Dermis microvascular lymphatic vessel endothelial cell (primary cell): Measurements from ENCODE around the gene RPN2. TPM values are rescaled to one million over a fixed set of nuclear protein-coding genes. Genes with fewer than 3 reads are reported as not detected.
A peak's percentile ranks its signal among the peaks of the same experiment; 100 is the strongest.

Experiments used
- DNase-seq, 2 donors: peaks; one replicate each; pipeline versions ENCODE4 v3.0.0 to v3.0.0-alpha.2; 2010; ENCODE audit warnings: low read depth in 2 of 2
- total RNA-seq: library from RNA; depleted of rRNA; stranded (reverse); fragments of >200 nt; gene quantifications from 2 replicates; pipeline ENCODE4 v1.2.1, GENCODE V29; 2014

Gene RPN2
- total RNA-seq, 1 donor from 2014 or later = 189 TPM

GRCh38 chr20:37218441-37218840 lies 39.3 kb downstream of the RPN2 start:
- no peak for DNase-seq

DNA sequence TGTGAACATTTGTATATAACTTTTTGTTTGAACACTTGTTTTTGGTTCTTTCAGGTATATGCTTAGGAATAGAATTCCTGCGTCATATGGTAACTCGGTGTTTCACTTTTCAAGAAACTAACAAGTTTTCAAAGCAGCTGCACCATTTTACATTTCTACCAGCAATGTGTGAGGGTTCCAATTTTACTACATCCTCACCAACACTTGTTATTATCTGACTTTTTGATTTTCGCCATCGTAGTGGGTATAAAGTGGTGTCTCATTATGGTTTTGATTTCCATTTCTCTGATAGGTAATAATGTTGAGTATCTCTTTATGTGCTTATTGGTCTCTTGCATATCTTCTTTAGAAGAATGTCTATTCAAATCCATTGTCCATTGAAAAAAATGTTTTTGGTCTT lies 39.8 kb downstream of the RPN2 start:
- DNase-seq = no peak

- no peak for DNase-seq
These were observed 40.9 kb downstream of the RPN2 start for GRCh38 chr20:37219751-37220668.

DNA sequence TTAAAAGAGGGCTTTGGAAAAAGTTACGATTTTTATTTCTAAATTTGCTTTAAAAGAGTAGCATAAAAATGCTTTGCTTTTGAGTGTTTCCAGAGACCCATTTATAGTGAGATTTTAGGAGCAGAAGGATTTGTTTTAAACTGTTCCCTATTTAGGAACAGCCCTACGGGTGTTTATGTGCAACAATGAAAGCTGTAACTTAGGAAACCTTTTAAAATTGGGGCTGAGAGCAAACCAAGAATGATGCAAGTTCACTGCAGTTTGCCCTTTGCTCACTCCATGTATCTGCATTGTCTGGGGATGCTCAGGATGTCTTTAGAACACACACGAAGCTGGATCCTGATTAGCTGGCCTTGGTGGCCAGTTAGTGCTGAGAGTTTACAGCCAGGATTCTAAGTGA lies 41.6 kb downstream of the RPN2 start:
- DNase-seq = no peak

DNA sequence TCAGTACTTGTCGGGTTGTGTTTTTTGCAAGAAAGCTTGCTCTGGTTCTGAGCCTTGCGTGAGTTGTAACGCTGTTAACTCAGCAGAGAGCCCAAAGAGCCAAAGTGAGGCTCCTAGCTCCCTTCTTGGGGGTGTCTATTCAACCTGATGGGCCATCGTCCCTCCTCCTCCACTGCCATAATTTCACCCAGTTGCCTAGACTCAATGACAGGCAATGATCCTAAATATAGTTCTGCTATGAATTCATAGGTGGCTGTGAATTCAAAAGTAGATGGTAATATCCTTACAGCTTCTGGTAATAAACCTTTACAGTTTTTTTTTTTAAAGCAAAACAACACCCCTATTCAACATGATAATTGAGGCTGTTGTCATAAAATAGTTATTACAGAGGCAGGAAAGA lies 43.0 kb downstream of the RPN2 start:
- no peak for DNase-seq

GRCh38 chr20:37223053-37223452 lies 43.9 kb downstream of the RPN2 start:
- DNase-seq = no peak

GRCh38 chr20:37225146-37225545 lies 46.0 kb downstream of the RPN2 start:
- DNase-seq = no peak

- DNase-seq = no peak
These were observed 47.8 kb downstream of the RPN2 start for GRCh38 chr20:37226889-37227288.

GRCh38 chr20:37228082-37228481 lies 49.0 kb downstream of the RPN2 start:
- DNase-seq = no peak

- no peak for DNase-seq
These were observed 49.5 kb downstream of the RPN2 start for GRCh38 chr20:37228656-37229055.

DNA sequence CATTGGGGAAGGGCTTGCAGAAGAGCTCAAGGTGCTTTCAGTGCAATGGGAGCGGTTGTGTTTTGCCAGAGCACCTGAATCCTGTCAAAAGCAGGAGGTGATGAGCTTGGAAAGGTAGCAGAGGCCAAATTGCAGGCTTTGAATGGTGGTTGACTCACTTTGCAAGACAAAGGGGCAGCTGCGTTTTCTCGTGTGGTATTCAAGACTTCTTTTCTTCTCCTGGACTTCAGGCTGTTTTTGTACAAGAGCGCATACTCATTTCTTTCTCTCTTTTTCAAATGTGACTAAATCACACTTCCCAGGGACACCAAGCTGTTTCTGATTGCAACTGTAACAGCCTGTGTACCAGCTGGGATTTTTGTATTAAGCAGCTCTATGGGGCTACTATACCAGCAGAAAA lies 50.2 kb downstream of the RPN2 start:
- no peak for DNase-seq

GRCh38 chr20:37230200-37230599 lies 51.1 kb downstream of the RPN2 start:
- DNase-seq = no peak

DNA sequence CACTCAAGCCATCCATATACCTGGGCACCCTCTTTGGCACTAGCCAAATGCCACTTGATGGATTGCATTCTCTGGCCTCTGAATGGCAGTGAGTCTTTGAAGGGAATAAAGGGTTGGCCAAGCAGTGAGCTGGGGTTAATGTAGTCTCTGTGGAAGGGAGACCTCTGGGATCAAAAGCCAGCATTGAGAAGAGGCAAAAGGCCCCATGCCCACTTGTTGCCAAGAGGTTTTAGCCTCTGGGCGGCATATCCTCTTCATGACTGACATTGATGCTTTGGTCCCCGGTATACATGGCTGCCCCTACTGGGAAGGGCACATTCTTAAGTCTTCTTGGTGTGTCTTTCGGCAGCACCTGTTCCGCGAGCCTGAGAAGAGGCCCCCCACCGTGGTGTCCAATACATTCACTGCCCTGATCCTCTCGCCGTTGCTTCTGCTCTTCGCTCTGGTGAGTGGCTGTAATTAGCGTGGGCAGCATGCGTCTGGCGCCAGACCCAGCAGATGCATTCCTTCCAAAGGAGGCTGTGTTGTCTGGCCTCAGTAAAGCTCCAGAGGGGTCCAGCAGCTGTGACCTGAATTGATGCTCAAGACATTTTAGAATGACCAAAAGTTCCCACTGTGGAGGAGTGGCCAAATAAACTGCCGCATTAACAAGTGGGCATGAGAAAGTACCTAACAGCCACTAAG lies 53.0 kb downstream of the RPN2 start:
- no peak for DNase-seq

DNA sequence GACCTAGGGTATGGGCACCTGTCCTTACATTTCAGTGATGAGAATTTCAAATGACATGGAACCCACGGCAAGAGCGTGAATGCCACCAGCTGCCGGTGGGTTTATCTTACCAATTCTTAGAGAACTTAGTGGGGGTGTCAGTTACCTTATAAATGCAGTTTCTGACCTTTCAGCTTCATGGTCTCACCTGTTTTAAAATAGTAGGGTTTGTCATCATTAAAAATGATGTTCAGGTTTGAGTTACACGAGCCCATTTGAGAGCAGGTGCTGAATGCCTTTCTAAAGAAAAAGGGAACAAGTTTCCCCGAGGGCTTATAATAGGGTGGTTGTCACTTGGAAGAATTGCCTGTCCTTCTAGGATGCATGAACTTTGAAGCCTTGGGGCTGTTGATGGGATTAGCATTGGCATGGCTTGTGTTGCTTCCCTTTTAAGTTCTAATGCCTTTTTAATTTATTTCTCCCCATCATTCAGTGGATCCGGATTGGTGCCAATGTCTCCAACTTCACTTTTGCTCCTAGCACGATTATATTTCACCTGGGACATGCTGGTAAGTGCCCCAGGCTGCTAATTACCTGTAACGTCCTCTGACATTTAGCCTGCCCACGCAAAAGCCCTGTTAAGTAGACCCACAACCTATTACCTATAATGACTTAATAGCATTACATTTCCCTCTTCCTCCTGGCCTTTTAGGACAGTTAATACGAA lies 54.6 kb downstream of the RPN2 start:
- no peak for DNase-seq

DNA sequence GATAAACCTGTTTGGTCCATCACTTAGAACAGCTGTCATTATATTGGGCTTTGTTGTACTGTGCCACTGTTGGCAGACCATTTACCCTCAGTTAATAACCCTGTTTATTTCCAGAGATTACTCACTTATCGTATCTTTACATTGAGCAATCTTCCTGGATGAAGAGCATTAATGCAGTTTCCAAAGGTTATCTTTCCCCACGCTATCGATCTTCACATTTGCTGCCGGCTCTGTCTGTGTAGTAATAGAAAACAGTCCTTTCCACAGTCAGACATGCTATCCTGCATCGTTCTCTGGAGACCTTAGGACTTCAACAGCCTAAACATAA lies 55.1 kb downstream of the RPN2 start:
- no peak for DNase-seq

GRCh38 chr20:37235065-37235464 lies 55.9 kb downstream of the RPN2 start:
- DNase-seq = peak; percentile 85 to 92

DNA sequence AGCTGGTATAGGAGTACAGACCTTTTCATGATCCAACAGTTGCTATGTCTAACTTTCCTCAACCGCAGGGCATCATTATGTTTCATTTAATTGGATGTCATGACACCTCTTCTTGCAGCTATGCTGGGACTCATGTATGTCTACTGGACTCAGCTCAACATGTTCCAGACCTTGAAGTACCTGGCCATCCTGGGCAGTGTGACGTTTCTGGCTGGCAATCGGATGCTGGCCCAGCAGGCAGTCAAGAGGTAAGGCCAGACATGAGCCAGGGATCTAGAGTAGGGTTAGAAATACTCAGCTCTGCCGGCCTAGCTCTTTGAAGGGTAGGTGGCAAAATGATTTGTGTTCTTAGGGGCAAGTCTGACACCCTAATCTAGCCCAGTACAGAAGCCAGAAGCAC lies 57.3 kb downstream of the RPN2 start:
- no peak for DNase-seq

GRCh38 chr20:37237656-37238055 lies 58.5 kb downstream of the RPN2 start:
- no peak for DNase-seq

DNA sequence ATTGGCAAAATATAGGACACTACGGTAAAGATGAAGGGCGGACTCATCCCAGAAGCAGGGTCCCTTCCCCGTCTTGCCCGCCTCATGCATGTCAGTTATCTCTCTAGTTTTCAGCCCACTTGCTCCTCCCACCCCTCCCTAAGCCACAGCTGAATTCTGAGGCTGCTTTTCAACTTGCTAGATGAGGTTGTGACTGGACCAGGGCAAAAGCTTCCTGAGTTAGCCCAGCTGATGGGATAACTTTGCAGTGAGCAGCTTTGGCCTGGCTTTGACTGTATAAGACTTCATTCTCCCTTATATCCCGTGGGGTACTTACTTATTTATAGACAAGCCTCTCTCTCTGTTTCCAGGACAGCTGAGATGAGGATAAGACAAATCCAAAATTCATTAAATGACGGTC lies 59.3 kb downstream of the RPN2 start:
- no peak for DNase-seq

DNA sequence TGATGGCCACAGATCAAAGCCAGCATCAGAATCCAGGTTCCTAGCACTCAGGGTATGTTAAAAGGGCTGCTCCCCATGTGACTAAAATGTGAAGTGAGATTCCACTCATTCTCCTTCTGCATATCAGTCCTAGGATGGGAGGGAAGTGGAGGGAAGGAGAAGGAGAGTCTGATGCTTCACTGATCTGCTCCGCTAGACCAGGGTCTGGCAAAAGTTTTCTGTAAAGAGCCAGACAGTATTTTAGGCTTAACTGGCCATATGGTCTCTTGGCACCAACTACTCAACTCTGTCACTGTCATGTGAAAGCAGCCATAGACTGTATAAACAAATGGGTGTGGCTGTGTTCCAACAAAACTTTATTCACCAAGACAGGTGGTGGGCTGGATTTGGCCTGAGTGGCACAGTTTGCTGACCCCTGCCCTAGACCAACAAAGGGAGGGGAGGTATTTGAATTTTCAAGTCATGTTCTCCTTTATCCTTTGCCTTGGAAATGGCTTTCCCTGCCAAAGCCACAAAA lies 59.9 kb downstream of the RPN2 start:
- peak; percentile 56 to 66 for DNase-seq

GRCh38 chr20:37240337-37241067 lies 61.4 kb downstream of the RPN2 start:
- no peak for DNase-seq

DNA sequence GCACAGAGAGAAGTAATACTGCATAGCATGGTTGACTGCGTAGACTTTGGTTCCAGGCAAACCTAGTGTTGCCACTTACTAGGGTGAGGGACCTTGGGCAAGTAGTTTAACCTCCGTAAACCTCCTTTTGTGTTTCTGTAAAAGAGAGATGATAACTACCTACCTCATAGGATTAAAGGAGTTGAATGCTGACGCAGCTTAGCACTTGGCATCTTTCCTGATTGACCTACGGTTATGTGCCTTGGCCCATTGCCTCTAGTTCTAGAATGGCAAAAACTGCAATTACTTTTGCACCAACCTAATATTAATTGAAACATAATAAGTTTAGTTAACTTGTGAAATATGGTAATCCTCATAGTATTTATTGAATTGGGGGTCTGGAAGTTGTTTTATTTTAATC lies 63.4 kb downstream of the RPN2 start:
- DNase-seq = peak in 1 of 2 donors; percentile 12
